ENCODE data around the gene CREM. TPM values are rescaled to one million over a fixed set of nuclear protein-coding genes. Genes with fewer than 3 reads are reported as not detected.
"Not testable (repeated sequence)": the region's sequence is repeated elsewhere in the genome, so short reads cannot be mapped to it uniquely, and the experiment has no call there.

CREM gene
- total RNA-seq, 1 donor: 16.6 TPM

DNA sequence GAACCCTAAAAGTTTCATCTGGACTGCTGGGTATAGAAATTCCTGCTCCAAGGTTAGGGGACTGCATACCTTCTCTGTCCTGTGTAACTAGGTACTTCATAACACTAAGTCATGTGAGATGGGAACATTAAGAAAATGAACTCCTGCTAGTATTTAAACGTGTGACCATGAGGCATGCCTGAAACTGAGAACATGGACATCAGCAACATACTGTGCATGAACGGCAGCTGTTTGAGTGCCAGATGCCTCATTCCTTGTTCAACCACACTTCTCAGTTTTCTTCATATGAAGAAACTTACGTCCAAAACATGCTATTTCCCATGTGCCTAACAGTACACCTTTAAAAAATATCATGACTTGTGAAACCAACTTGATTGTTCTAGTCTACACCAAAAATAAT, 88.5 kb downstream of the CREM start:
- H2AFZ ChIP-seq (ENCODE audit: low read length): no peak overlapping the region
- TF ChIP-seq, protein P1, sequence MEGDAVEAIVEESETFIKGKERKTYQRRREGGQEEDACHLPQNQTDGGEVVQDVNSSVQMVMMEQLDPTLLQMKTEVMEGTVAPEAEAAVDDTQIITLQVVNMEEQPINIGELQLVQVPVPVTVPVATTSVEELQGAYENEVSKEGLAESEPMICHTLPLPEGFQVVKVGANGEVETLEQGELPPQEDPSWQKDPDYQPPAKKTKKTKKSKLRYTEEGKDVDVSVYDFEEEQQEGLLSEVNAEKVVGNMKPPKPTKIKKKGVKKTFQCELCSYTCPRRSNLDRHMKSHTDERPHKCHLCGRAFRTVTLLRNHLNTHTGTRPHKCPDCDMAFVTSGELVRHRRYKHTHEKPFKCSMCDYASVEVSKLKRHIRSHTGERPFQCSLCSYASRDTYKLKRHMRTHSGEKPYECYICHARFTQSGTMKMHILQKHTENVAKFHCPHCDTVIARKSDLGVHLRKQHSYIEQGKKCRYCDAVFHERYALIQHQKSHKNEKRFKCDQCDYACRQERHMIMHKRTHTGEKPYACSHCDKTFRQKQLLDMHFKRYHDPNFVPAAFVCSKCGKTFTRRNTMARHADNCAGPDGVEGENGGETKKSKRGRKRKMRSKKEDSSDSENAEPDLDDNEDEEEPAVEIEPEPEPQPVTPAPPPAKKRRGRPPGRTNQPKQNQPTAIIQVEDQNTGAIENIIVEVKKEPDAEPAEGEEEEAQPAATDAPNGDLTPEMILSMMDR (IDR thresholded peaks at IDR 0.05; ENCODE audit: extremely low read depth, low read depth, low read length): no peak
- no peaks in the 10 kb centered on the region for H3K36me3 ChIP-seq (ENCODE audit: insufficient read depth, low read length)
- H3K27ac ChIP-seq (ENCODE audit: low read depth, low read length): no peak overlapping the region
- H3K4me1 ChIP-seq (ENCODE audit: insufficient read depth, low read length): peaks cover 2% of the 10 kb centered on the region
- no peaks in the 10 kb centered on the region for H4K20me1 ChIP-seq (ENCODE audit: insufficient read depth, low read length)
- no peak overlapping the region for H3K4me2 ChIP-seq (ENCODE audit: insufficient read depth, low read length)
- H3K27me3 ChIP-seq (ENCODE audit: insufficient read depth, low read length): no peaks in the 10 kb centered on the region
- H3K9me3 ChIP-seq (ENCODE audit: low read depth, low read length): no peaks in the 10 kb centered on the region
- H3K4me3 ChIP-seq (ENCODE audit: insufficient read depth, low read length): no peak overlapping the region
- no peaks in the 10 kb centered on the region for H3K79me2 ChIP-seq (ENCODE audit: insufficient read depth, low read length)
- DNase-seq (ENCODE audit: insufficient read length, low spot score, missing footprints): no peak

DNA sequence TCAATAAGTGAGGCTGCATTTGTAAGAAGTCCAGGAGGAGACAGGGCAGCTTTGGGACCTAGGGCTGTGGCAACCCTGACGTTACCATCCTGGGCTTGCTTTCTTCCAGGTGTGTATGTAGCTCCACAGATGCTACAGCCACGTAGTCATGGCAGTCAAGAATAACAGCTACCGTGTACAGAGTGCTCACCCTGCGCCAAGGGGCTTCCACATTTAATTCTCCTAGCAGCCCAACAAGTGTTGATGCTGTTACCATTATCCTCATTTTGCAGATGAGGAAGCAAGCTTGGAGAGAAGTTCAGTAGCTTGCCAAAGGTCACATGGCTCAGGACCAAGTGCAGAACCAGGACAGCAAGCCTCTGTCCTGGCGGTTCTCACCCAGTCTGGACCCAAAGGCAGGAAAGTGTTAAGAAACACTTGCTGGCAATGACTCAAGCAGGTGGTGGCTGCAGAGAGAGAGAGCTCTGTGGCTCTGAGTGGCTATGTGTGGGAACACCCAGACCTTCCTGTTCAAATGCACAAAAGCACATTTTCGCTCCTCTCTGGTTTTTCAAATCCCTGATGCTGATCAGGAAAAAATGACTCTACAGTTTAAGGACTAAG, 89.8 kb downstream of the CREM start:
- H3K79me2 ChIP-seq (ENCODE audit: insufficient read depth, low read length): no peaks in the 10 kb centered on the region
- no peaks in the 10 kb centered on the region for H3K27me3 ChIP-seq (ENCODE audit: insufficient read depth, low read length)
- H3K9me3 ChIP-seq (ENCODE audit: low read depth, low read length): no peaks in the 10 kb centered on the region
- no peak for DNase-seq (ENCODE audit: insufficient read length, low spot score, missing footprints)
- H3K36me3 ChIP-seq (ENCODE audit: insufficient read depth, low read length): no peaks in the 10 kb centered on the region
- H3K4me2 ChIP-seq (ENCODE audit: insufficient read depth, low read length): no peak overlapping the region
- no peak overlapping the region for H3K4me3 ChIP-seq (ENCODE audit: insufficient read depth, low read length)
- no peak overlapping the region for H2AFZ ChIP-seq (ENCODE audit: low read length)
- peaks cover 2% of the 10 kb centered on the region for H3K4me1 ChIP-seq (ENCODE audit: insufficient read depth, low read length)
- H3K27ac ChIP-seq (ENCODE audit: low read depth, low read length): no peak overlapping the region
- TF ChIP-seq, protein P1 (IDR thresholded peaks at IDR 0.05; ENCODE audit: extremely low read depth, low read depth, low read length): no peak
- H4K20me1 ChIP-seq (ENCODE audit: insufficient read depth, low read length): no peaks in the 10 kb centered on the region

DNA sequence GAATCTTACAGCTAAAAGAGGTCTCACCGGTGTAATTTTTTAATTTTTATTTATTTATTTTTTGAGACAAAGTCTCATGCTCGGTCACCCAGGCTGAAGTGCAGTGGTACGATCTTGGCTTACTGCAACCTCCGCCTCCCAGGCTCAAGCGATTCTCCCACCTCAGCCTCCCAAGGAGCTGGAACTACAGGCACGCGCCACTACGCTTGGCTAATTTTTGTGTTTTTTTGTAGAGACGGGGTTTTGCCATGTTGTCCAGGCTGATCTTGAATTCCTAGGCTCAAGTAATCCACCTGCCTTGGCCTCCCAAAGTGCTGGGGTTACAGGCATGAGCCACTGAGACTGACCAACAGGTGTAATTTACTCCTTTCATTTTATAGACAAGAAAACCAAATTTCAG, 90.3 kb downstream of the CREM start:
- H2AFZ ChIP-seq (ENCODE audit: low read length); DNase-seq (ENCODE audit: insufficient read length, low spot score, missing footprints); H3K27me3 ChIP-seq (ENCODE audit: insufficient read depth, low read length); H3K36me3 ChIP-seq (ENCODE audit: insufficient read depth, low read length); H3K4me3 ChIP-seq (ENCODE audit: insufficient read depth, low read length); H4K20me1 ChIP-seq (ENCODE audit: insufficient read depth, low read length); H3K9me3 ChIP-seq (ENCODE audit: low read depth, low read length); H3K4me2 ChIP-seq (ENCODE audit: insufficient read depth, low read length); H3K79me2 ChIP-seq (ENCODE audit: insufficient read depth, low read length); H3K4me1 ChIP-seq (ENCODE audit: insufficient read depth, low read length); H3K27ac ChIP-seq (ENCODE audit: low read depth, low read length): not testable (repeated sequence)

- H3K9me3 ChIP-seq (ENCODE audit: low read depth, low read length): no peaks in the 10 kb centered on the region
- H4K20me1 ChIP-seq (ENCODE audit: insufficient read depth, low read length): no peaks in the 10 kb centered on the region
- H3K79me2 ChIP-seq (ENCODE audit: insufficient read depth, low read length): no peaks in the 10 kb centered on the region
- peaks cover 2% of the 10 kb centered on the region for H3K4me1 ChIP-seq (ENCODE audit: insufficient read depth, low read length)
- no peaks in the 10 kb centered on the region for H3K36me3 ChIP-seq (ENCODE audit: insufficient read depth, low read length)
- H2AFZ ChIP-seq (ENCODE audit: low read length): no peak overlapping the region
- no peaks in the 10 kb centered on the region for H3K27me3 ChIP-seq (ENCODE audit: insufficient read depth, low read length)
- H3K4me3 ChIP-seq (ENCODE audit: insufficient read depth, low read length): no peak overlapping the region
- H3K4me2 ChIP-seq (ENCODE audit: insufficient read depth, low read length): no peak overlapping the region
- H3K27ac ChIP-seq (ENCODE audit: low read depth, low read length): no peak overlapping the region
- TF ChIP-seq, protein P1 (IDR thresholded peaks at IDR 0.05; ENCODE audit: extremely low read depth, low read depth, low read length): no peak
- no peak for DNase-seq (ENCODE audit: insufficient read length, low spot score, missing footprints)
Measured at GRCh38 chr10:35217455-35217854, 90.8 kb downstream of the CREM start.
